Esophagus muscularis mucosa (tissue), 3 donors: Measurements from ENCODE around the gene TUBGCP2.

Experiments used
- CTCF ChIP-seq, 3 experiments: fragments of 200-600 bp in 2 of 3; fragments of 450-650 bp in 1 of 3; sonication (generic) in 2 of 3; IDR thresholded peaks; one replicate each; pipeline ENCODE4 v1.5.1; 2017 to 2019; ENCODE audit warnings: antibody characterized with exemption in 3 of 3, mild to moderate bottlenecking in 2 of 3, moderate library complexity in 1 of 3
- POLR2A ChIP-seq: fragments of 450-650 bp; IDR thresholded peaks from one replicate; pipeline ENCODE4 v1.6.1; 2017; ENCODE audit warnings: antibody characterized with exemption, moderate library complexity, mild to moderate bottlenecking, low read depth

- TF ChIP-seq CTCF (IDR thresholded peaks at IDR 0.05) (no peak), POLR2A (no peak)
These were observed 36.2 kb downstream of the TUBGCP2 start for GRCh38 chr10:133272301-133272963.
